HEK293T (cell line): ENCODE data around the gene KRT17.

Source experiments
- ARNT ChIP-seq: fragments of 450-650 bp; IDR thresholded peaks from 2 replicates; pipeline ENCODE4 v1.6.1; 2017; ENCODE audit warnings: mild to moderate bottlenecking
- BHLHE40 ChIP-seq: fragments of 450-650 bp; IDR thresholded peaks from 2 replicates; pipeline ENCODE4 v1.6.1; 2016; ENCODE audit warnings: mild to moderate bottlenecking, moderate library complexity, borderline replicate concordance
- CTBP1 ChIP-seq: fragments of 450-650 bp; IDR thresholded peaks from 2 replicates; pipeline ENCODE4 v1.6.1; 2016; ENCODE audit warnings: borderline replicate concordance
- FOXA1 ChIP-seq: fragments of 450-650 bp; IDR thresholded peaks from 2 replicates; pipeline ENCODE4 v1.6.1; 2016; ENCODE audit warnings: mild to moderate bottlenecking
- FOXK2 ChIP-seq: fragments of 450-650 bp; IDR thresholded peaks from 2 replicates; pipeline ENCODE4 v1.6.1; 2016; ENCODE audit warnings: mild to moderate bottlenecking
- FOXM1 ChIP-seq: fragments of 450-650 bp; IDR thresholded peaks from 2 replicates; pipeline ENCODE4 v1.6.1; 2017; ENCODE audit warnings: mild to moderate bottlenecking, borderline replicate concordance
- L3MBTL2 ChIP-seq: fragments of 450-650 bp; conservative IDR thresholded peaks from 2 replicates; pipeline ENCODE4 v1.6.1; 2016; ENCODE audit warnings: mild to moderate bottlenecking
- SUZ12 ChIP-seq: fragments of 450-650 bp; IDR thresholded peaks from 2 replicates; pipeline ENCODE4 v1.6.1; 2016; ENCODE audit warnings: mild to moderate bottlenecking
- ZNF384 ChIP-seq: fragments of 450-650 bp; IDR thresholded peaks from 2 replicates; pipeline ENCODE4 v1.6.1; 2016

GRCh38 chr17:41592601-41593305, 31.6 kb downstream of the KRT17 start:
- TF ChIP-seq CTBP1 (no peak), FOXA1 (no peak), BHLHE40 (no peak), SUZ12 (no peak), ARNT (no peak), FOXM1 (no peak), L3MBTL2 (no peak), FOXK2 (no peak), ZNF384 (no peak)
